Measurements from ENCODE around the gene MYBBP1A.

MYBBP1A gene

GRCh38 chr17:4537451-4538235, 17.5 kb downstream of the MYBBP1A start:
- no peak for DNase-seq (ENCODE audit: low read depth in 2 of 2)

DNA sequence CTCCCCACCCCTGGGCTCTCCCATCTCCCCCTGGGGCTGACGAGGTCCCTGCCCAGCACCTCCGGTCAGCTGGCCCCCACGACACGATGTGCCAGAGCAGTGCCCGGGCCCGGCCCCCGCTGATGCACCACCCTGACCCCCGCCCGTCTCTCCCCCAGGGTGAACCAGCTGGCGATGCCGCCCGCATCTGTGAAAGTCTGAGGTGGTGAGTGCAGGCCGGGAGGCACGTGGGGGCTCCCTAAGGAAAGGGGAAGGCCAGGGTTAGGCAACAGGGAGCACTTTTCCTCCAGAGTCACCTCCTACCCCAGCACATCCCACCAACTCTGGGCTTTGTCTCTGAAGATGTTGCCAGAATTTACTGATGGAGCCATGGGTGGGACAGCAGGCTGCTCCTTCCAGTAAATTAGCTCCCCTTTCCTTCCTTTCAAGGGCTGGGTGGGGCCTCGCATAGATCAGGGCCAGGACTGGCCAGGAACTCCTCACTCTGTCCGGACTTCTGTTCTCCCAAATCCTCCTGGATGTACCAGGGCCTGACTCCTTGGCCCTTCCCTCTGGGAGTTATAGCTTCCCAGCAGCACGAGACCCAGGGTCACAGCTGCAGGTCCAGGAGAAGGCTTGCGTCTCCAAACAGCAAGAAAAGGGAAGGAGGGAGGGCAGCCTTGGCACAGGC, 18.3 kb downstream of the MYBBP1A start:
- DNase-seq (ENCODE audit: low read depth in 2 of 2) = no peak

DNA sequence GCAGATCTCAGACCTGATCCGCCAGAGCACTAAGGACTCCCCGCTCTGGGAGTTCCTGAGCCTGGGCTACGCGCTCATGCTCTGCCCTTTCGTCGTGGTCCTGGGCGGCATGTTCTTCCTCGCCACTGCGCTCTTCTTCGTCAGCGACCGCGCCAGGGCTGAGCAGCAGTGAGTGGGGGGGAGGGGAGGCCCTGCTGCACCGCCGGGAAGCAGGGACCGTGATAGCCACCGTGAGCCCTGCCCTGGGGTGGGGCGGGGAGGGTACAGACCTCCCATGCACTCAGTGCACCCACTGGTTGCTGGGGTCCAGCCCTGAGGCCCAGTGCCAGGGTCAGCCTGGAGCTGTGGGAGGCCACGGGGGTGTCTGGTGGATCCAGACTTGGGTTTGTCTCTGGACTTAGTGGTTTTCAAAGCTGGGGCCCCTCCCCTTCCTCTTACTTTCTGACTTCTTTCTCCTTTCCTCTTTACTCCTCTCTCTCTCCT, 18.9 kb downstream of the MYBBP1A start:
- DNase-seq (ENCODE audit: low read depth in 2 of 2) = no peak

- no peak for DNase-seq (ENCODE audit: low read depth in 2 of 2)
Measured at GRCh38 chr17:4535667-4536258, 19.4 kb downstream of the MYBBP1A start.

- DNase-seq (ENCODE audit: low read depth in 2 of 2) = no peak
Measured at GRCh38 chr17:4534928-4535666, 20.1 kb downstream of the MYBBP1A start.

DNA sequence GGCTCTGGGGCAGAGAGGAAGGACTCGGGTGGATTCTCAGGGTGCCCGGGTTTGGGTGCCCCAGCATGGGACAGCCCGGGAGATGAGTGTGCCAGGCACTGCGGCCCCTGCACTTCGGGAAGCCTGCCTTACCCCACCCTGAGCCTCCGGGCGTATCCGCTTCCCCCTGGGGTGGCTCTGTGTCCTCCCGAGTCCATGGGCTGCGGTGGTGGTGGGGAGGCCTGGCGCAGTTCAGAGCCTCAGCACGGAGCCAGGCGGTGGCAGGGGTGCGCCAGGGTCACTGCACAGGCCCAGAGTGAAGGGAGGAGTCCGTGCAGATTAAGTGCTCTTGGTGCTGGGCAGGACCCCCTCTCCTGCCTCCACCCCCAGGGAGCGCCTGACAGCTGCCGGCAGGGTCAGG, 20.7 kb downstream of the MYBBP1A start:
- DNase-seq (ENCODE audit: low read depth in 2 of 2) = no peak

GRCh38 chr17:4533523-4534504, 21.4 kb downstream of the MYBBP1A start:
- no peak for DNase-seq (ENCODE audit: low read depth in 2 of 2)

GRCh38 chr17:4532860-4533522, 22.2 kb downstream of the MYBBP1A start:
- no peak for DNase-seq (ENCODE audit: low read depth in 2 of 2)

GRCh38 chr17:4531988-4532736, 23.0 kb downstream of the MYBBP1A start:
- no peak for DNase-seq (ENCODE audit: low read depth in 2 of 2)

DNA sequence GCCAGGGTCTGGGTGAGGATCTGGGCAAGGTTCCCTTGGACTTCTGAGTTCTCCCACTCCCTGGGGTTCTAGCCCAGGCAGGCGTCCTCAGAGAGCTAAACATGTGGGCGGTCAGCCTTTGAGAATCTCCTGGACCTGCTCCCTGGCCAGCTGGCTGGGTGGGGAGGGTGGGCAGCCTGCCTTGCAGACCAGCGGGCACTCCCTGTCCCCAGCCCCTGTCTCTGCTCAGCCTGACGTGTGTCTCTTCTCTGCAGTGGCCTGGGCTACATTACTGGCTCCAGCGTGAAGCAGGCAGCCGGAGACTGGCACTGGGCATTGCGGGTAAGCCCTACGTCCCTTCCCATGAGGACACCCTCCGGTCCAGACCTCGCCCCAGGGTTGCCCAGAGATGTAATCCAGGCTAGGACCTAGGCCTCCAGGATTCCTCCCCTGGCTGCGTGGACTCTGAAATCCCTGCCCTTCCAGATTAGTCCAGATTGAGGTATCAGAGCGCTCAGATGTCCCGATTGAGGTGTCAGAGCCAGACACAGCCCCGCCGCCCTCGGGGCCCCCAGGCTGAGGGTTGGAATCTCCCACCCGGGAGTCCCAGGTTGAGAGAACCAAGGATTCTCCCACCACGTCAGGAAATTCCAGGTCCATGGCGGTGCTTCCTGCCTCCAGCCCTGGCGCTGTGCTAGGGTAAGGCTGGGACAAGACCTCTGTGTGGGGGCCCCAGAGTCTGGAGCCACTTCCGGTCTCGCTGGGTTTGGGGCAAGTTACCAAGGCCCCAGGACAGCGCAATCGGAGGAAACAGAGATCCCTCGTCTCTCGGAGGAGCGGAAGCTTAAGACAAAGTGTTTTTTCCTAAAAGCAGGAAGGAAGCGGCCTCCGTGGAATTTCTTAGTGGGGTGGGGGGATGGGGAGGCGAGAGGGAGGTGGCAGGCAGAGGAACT, 24.1 kb downstream of the MYBBP1A start:
- DNase-seq (ENCODE audit: low read depth in 2 of 2) = no peak

DNA sequence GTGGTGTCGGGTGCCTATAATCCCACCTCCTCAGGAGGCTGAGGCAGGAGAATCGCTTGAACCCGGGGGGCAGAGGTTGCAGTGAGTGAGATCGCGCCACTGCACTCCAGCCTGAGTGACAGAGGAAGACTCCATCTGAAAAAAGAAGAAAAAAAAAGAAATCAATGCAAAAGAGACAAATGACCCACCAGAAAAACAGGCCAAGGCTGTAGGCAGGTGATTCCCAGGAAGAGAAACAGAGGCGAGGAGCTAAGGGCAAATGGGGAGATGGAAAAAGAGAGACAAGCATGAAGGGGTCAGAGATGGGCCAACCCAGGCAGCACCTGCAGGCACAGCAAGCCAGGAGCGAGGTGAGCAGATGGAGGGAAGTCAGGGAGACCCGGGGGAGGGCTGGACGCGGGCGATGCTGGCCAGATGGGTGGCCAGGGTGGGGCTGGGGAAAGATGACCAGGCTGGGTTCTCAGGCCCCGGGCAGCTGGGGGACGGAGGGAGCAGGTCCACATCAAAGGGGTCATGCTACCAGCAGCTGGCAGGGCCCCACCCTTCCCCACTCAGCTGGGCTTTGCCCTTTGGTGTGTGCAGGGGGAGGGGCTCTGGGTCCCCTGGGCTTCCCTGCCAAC, 25.5 kb downstream of the MYBBP1A start:
- DNase-seq (ENCODE audit: low read depth in 2 of 2) = no peak

DNA sequence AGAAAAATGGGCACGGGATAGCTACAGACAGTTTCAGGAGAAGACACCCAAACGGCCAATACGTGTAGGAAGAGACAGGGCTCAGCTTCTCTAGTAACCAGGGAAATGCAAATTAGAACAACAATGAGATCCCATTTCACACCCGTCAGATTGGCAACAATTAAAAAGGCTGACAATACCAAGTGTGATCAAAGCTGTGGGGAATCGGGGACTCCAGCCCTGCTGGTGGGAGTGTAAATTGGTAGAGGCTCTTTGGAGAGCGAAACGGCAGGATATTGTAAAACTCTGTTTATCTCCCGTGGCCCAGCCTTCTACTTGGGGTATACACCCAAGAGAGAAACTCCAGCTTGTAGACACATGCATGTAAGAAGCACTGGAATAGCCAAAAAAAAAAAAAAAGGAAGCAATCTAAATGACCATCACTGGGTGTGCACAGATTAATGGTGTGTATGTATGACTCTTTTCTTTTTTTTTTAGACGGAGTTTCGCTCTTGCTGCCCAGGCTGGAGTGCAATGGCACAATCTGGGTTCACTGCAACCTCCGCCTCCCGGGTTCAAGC, 27.5 kb downstream of the MYBBP1A start:
- DNase-seq (ENCODE audit: low read depth in 2 of 2) = no peak

- DNase-seq (ENCODE audit: low read depth in 2 of 2) = no peak
Measured at GRCh38 chr17:4527134-4527533, 28.1 kb downstream of the MYBBP1A start.

DNA sequence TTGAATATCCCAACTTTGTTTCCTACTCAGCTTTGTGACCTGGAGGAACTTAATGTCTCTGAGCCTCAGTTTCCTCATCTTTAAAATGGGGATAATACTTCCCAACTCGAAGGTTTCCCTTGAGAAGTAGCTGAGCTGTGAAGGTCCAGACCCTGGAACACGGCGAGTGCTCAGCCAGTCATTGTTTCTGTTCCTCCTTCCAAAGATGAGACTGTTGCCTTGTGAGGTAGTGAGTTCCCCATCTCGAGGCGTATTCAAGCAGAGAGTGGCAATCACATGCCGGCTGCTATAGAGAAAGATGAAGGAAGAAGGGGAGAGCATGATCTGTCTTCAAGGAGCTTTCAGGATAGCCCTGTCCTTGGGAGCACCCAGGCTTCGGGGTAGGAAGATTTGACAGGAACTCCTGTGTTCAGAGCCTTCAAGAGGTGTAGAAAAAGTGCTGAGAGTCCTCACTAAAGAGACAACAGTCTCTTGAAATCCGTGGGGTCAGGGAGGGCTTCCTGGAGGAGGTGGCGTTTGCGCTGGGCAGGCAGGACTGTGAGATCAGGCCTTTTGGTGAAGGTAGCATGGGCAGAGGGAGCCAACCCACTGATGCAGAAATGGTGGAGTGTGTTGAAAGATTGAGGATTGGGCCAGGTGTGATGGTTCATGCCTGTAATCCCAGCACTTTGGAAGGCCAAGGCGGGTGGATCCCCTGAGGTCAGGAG, 29.3 kb downstream of the MYBBP1A start:
- DNase-seq (ENCODE audit: low read depth in 2 of 2) = no peak

- no peak for DNase-seq (ENCODE audit: low read depth in 2 of 2)
Measured at GRCh38 chr17:4523946-4524345, 31.2 kb downstream of the MYBBP1A start.

DNA sequence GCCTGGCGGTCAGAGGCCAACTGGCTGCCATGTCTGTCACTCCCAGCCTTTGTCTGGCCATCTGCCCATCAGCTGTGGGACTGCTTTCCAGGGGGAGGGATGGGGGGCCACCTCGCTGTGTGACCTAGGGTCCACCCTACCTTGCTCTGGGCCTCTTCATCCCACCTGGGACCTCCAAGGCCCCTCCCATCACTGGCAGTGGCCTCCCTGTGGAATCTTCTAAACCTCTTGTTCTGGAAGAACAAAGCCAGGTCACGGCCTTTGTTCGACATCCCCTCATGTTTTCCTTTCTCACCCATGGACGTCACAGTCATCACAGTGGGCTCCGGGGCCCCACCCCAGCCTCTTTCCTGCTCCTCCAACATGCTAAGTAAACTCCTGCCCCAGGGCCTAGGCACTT, 32.5 kb downstream of the MYBBP1A start:
- DNase-seq (ENCODE audit: low read depth in 2 of 2) = no peak
